Transverse colon (tissue), 4 donors: ENCODE data around the gene ZMIZ1. TPM values are rescaled to one million over a fixed set of nuclear protein-coding genes. Genes with fewer than 3 reads are reported as not detected.
A peak's percentile ranks its signal among the peaks of the same experiment; 100 is the strongest.

Experiments used
- DNase-seq: peaks from one replicate; pipeline ENCODE4 v3.0.0-alpha.2; 2019
- H3K27ac ChIP-seq, 4 donors: fragments of 200-600 bp; sonication (generic); 2 replicates each; pipeline ENCODE4 v1.5.1; 2016 to 2018; ENCODE audit warnings: inconsistent platforms in 4 of 4
- H3K27me3 ChIP-seq: fragments of 200-600 bp; sonication (generic); 2 replicates; pipeline ENCODE4 v1.5.1; 2017; ENCODE audit warnings: inconsistent platforms
- H3K36me3 ChIP-seq, 4 donors: fragments of 200-600 bp; sonication (generic); 2 replicates each; pipeline ENCODE4 v1.5.1; 2017 to 2019; ENCODE audit warnings: inconsistent platforms in 4 of 4
- H3K4me1 ChIP-seq, 4 donors: fragments of 200-600 bp; sonication (generic); 2 replicates each; pipeline ENCODE4 v1.5.1; 2017 to 2020; ENCODE audit warnings: inconsistent platforms in 4 of 4
- H3K4me3 ChIP-seq, 4 donors: fragments of 200-600 bp; sonication (generic); 1 replicate in 1 of 4; 2 replicates in 3 of 4; pipeline versions ENCODE4 v1.5.1 to v1.6.1; 2017 to 2019; ENCODE audit warnings: inconsistent platforms in 4 of 4
- H3K9me3 ChIP-seq, 2 donors: fragments of 200-600 bp; sonication (generic); 2 replicates each; pipeline ENCODE4 v1.5.1; 2017 to 2019; ENCODE audit warnings: inconsistent platforms in 2 of 2
- CTCF ChIP-seq, 5 experiments: fragments of 200-600 bp in 3 of 5; fragments of 450-650 bp in 2 of 5; sonication (generic) in 3 of 5; IDR thresholded peaks; 1 replicate in 2 of 5; 2 replicates in 3 of 5; pipeline ENCODE4 v1.5.1; 2016 to 2017; ENCODE audit warnings: antibody characterized with exemption in 5 of 5, inconsistent platforms in 3 of 5, mild to moderate bottlenecking in 2 of 5, moderate library complexity in 1 of 5
- EP300 ChIP-seq: sonication (generic); formaldehyde crosslinking; IDR thresholded peaks from one replicate; pipeline ENCODE4 v1.6.1; 2017; ENCODE audit warnings: antibody characterized with exemption, low read depth
- POLR2A ChIP-seq: fragments of 450-650 bp; IDR thresholded peaks from one replicate; pipeline ENCODE4 v1.6.1; 2016; ENCODE audit warnings: antibody characterized with exemption, mild to moderate bottlenecking, moderate library complexity
- POLR2AphosphoS5 ChIP-seq, 3 donors: sonication (generic); formaldehyde crosslinking; IDR thresholded peaks; one replicate each; pipeline ENCODE4 v1.6.1; 2016; ENCODE audit warnings: antibody characterized with exemption in 3 of 3
- WGBS, 2 donors: methylation state at CpG; one replicate each; pipeline ENCODE4 v1.1.5; 2018; ENCODE audit warnings: low coverage in 1 of 2; 5-methylcytosine and 5-hydroxymethylcytosine counted together
- in situ Hi-C, 4 donors: fragments of 200-750 bp; cut with MboI; loops; one replicate each; pipeline versions ENCODE4 v1.15.0 to v1.15.1; 2017; ENCODE audit warnings: low sequenced_read_pairs in 3 of 4, low pct_ligation_motif_present in 1 of 4, low pct_unique_long_range_greater_than_20kb in 1 of 4
- intact Hi-C: fragments of 100-400 bp; cut with DNase I; formaldehyde crosslinking; loops from one replicate; pipeline ENCODE4 v1.15.1; 2023; ENCODE audit warnings: low total_unique reads
- total RNA-seq, 4 donors: library from RNA; depleted of rRNA; stranded (reverse); fragments of >200 nt; gene quantifications; one replicate each; pipeline ENCODE4 v1.1.0, GENCODE V29; 2016

The ZMIZ1 gene
- total RNA-seq, 4 donors from 2014 or later, result 32.0 to 108 (median 63.0) TPM

- 83% methylated on average over 3 of the region's 3 CpGs; no CpG with 5 or more reads in 1 of the 2 donors for WGBS, 2 donors
Observed at GRCh38 chr10:79267499-79267898, 198.7 kb downstream of the ZMIZ1 start.

GRCh38 chr10:79268161-79268601 lies 199.4 kb downstream of the ZMIZ1 start:
- TF ChIP-seq EP300 (no peak), CTCF (IDR thresholded peaks at IDR 0.05) (no peak), POLR2AphosphoS5 (IDR thresholded peaks at IDR 0.05) (no peak), POLR2A (no peak)
- no peaks in the 10 kb centered on the region for H3K9me3 ChIP-seq
- intact Hi-C loops (no loop called here), in situ Hi-C loops (no loop called here)
- no peaks in the 10 kb centered on the region for H3K36me3 ChIP-seq
- no peak for DNase-seq
- H3K4me3 ChIP-seq, result no peak overlapping the region
- no peaks in the 10 kb centered on the region for H3K27me3 ChIP-seq
- 70% methylated on average over 12 of the region's 12 CpGs; no CpG with 5 or more reads in 1 of the 2 donors for WGBS, 2 donors
- H3K4me1 ChIP-seq, result peaks cover 22 to 81% (median 42%) of the 10 kb centered on the region in 4 donors
- H3K27ac ChIP-seq, result peak overlapping the region; percentile 41 to 81 (median 68)

More at GRCh38 chr10:79267499-79267898, 198.7 kb downstream of the ZMIZ1 start:
- no peak for DNase-seq
- Histone ChIP-seq H3K27me3 (no peaks in the 10 kb centered on the region), H3K9me3 (no peaks in the 10 kb centered on the region), H3K36me3 (no peaks in the 10 kb centered on the region), H3K4me1 (peaks cover 20 to 74% (median 41%) of the 10 kb centered on the region in 4 donors), H3K27ac (peak overlapping the region; percentile 64 to 81 (median 75)), H3K4me3 (no peak overlapping the region)
- intact Hi-C loops (no loop called here), in situ Hi-C loops (no loop called here)
- TF ChIP-seq POLR2A, result no peak
- TF ChIP-seq EP300, result no peak
- TF ChIP-seq CTCF (IDR thresholded peaks at IDR 0.05), result no peak
- TF ChIP-seq POLR2AphosphoS5 (IDR thresholded peaks at IDR 0.05), result no peak

GRCh38 chr10:79268742-79269141 lies 200.0 kb downstream of the ZMIZ1 start:
- TF ChIP-seq CTCF (IDR thresholded peaks at IDR 0.05) (no peak), POLR2A (no peak), POLR2AphosphoS5 (IDR thresholded peaks at IDR 0.05) (no peak), EP300 (no peak)
- H3K27me3 ChIP-seq, result no peaks in the 10 kb centered on the region
- 67% methylated on average over 7 of the region's 7 CpGs; no CpG with 5 or more reads in 1 of the 2 donors for WGBS, 2 donors
- H3K36me3 ChIP-seq, result no peaks in the 10 kb centered on the region
- no peak overlapping the region for H3K4me3 ChIP-seq
- DNase-seq, result no peak
- peak overlapping the region in 3 of 4 donors; percentile 19 to 76 (median 64) for H3K27ac ChIP-seq
- no peaks in the 10 kb centered on the region for H3K9me3 ChIP-seq
- in situ Hi-C loops (no loop called here), intact Hi-C loops (no loop called here)
- peaks cover 28 to 87% (median 46%) of the 10 kb centered on the region in 4 donors for H3K4me1 ChIP-seq

GRCh38 chr10:79269443-79269842 lies 200.7 kb downstream of the ZMIZ1 start:
- no peaks in the 10 kb centered on the region for H3K9me3 ChIP-seq
- H3K4me1 ChIP-seq, result peaks cover 31 to 89% (median 52%) of the 10 kb centered on the region in 4 donors
- H3K36me3 ChIP-seq, result no peaks in the 10 kb centered on the region
- H3K4me3 ChIP-seq, result no peak overlapping the region
- in situ Hi-C loops, result no loop called here
- H3K27ac ChIP-seq, result peak overlapping the region in 2 of 4 donors; percentile 27 to 76
- intact Hi-C loops, result no loop called here
- no peak for TF ChIP-seq EP300
- TF ChIP-seq CTCF (IDR thresholded peaks at IDR 0.05), result no peak
- no peak for TF ChIP-seq POLR2AphosphoS5 (IDR thresholded peaks at IDR 0.05)
- TF ChIP-seq POLR2A, result no peak
- no peaks in the 10 kb centered on the region for H3K27me3 ChIP-seq
- no peak for DNase-seq
- 93% methylated on average over 6 of the region's 6 CpGs; no CpG with 5 or more reads in 1 of the 2 donors for WGBS, 2 donors
